ENCODE data around the gene CDC42BPA. TPM values are rescaled to one million over a fixed set of nuclear protein-coding genes. Genes with fewer than 3 reads are reported as not detected.

Gene CDC42BPA
- total and polyA plus RNA-seq, 2 of the 8 experiments (the other 6 are each of a cell fraction or from before 2014, with no cell fraction given), result 7.1 to 28.5 TPM

DNA sequence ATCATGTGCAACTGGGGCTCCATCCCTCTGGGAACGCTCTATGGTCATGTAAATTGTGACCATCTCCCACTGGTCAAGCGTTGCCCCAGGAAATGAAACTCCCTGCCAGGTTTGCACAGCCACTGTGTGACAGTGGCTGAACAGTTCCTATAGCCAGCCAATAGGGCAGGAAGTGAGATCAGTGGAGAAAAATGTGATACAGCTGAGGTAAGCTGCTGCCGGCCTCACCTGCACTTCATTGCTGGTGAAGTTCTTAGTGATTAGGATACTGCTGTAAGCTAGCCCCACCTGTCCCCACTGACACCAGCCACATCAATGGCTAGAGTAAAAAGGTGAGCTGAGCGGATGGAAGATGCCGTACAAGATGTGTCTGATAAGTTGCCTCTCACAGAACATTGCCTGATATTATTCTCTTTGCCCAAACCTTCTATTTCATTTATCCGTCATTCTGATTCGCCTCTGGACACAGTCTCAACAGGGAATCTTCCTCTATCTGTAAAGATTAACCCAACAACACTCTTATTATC lies 38.4 kb upstream of the CDC42BPA start (continued):
- TF ChIP-seq TAF7 (optimal IDR thresholded peaks at IDR 0.05; ENCODE audit: borderline replicate concordance, low read depth, low read length), result no peak
- no peak for TF ChIP-seq ZNF274 (IDR thresholded peaks at IDR 0.05; ENCODE audit: borderline replicate concordance, extremely low read depth, low read length)
- TF ChIP-seq, protein P1, sequence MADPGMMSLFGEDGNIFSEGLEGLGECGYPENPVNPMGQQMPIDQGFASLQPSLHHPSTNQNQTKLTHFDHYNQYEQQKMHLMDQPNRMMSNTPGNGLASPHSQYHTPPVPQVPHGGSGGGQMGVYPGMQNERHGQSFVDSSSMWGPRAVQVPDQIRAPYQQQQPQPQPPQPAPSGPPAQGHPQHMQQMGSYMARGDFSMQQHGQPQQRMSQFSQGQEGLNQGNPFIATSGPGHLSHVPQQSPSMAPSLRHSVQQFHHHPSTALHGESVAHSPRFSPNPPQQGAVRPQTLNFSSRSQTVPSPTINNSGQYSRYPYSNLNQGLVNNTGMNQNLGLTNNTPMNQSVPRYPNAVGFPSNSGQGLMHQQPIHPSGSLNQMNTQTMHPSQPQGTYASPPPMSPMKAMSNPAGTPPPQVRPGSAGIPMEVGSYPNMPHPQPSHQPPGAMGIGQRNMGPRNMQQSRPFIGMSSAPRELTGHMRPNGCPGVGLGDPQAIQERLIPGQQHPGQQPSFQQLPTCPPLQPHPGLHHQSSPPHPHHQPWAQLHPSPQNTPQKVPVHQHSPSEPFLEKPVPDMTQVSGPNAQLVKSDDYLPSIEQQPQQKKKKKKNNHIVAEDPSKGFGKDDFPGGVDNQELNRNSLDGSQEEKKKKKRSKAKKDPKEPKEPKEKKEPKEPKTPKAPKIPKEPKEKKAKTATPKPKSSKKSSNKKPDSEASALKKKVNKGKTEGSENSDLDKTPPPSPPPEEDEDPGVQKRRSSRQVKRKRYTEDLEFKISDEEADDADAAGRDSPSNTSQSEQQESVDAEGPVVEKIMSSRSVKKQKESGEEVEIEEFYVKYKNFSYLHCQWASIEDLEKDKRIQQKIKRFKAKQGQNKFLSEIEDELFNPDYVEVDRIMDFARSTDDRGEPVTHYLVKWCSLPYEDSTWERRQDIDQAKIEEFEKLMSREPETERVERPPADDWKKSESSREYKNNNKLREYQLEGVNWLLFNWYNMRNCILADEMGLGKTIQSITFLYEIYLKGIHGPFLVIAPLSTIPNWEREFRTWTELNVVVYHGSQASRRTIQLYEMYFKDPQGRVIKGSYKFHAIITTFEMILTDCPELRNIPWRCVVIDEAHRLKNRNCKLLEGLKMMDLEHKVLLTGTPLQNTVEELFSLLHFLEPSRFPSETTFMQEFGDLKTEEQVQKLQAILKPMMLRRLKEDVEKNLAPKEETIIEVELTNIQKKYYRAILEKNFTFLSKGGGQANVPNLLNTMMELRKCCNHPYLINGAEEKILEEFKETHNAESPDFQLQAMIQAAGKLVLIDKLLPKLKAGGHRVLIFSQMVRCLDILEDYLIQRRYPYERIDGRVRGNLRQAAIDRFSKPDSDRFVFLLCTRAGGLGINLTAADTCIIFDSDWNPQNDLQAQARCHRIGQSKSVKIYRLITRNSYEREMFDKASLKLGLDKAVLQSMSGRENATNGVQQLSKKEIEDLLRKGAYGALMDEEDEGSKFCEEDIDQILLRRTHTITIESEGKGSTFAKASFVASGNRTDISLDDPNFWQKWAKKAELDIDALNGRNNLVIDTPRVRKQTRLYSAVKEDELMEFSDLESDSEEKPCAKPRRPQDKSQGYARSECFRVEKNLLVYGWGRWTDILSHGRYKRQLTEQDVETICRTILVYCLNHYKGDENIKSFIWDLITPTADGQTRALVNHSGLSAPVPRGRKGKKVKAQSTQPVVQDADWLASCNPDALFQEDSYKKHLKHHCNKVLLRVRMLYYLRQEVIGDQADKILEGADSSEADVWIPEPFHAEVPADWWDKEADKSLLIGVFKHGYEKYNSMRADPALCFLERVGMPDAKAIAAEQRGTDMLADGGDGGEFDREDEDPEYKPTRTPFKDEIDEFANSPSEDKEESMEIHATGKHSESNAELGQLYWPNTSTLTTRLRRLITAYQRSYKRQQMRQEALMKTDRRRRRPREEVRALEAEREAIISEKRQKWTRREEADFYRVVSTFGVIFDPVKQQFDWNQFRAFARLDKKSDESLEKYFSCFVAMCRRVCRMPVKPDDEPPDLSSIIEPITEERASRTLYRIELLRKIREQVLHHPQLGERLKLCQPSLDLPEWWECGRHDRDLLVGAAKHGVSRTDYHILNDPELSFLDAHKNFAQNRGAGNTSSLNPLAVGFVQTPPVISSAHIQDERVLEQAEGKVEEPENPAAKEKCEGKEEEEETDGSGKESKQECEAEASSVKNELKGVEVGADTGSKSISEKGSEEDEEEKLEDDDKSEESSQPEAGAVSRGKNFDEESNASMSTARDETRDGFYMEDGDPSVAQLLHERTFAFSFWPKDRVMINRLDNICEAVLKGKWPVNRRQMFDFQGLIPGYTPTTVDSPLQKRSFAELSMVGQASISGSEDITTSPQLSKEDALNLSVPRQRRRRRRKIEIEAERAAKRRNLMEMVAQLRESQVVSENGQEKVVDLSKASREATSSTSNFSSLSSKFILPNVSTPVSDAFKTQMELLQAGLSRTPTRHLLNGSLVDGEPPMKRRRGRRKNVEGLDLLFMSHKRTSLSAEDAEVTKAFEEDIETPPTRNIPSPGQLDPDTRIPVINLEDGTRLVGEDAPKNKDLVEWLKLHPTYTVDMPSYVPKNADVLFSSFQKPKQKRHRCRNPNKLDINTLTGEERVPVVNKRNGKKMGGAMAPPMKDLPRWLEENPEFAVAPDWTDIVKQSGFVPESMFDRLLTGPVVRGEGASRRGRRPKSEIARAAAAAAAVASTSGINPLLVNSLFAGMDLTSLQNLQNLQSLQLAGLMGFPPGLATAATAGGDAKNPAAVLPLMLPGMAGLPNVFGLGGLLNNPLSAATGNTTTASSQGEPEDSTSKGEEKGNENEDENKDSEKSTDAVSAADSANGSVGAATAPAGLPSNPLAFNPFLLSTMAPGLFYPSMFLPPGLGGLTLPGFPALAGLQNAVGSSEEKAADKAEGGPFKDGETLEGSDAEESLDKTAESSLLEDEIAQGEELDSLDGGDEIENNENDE (IDR thresholded peaks at IDR 0.05; ENCODE audit: insufficient replicate concordance, low read length), result no peak
- TF ChIP-seq SIX5 (IDR thresholded peaks at IDR 0.05; ENCODE audit: low read depth, low read length), result no peak
- no peak for TF ChIP-seq RXRA (IDR thresholded peaks at IDR 0.05; ENCODE audit: insufficient read depth, low read depth, low read length)
- TF ChIP-seq POU5F1 (IDR thresholded peaks at IDR 0.05; ENCODE audit: low read depth, low read length), result no peak
- TF ChIP-seq KDM4A (IDR thresholded peaks at IDR 0.05; ENCODE audit: low read depth, low read length, severe bottlenecking), result peak; percentile 16
- TF ChIP-seq KDM1A (IDR thresholded peaks at IDR 0.05; ENCODE audit: borderline replicate concordance, low read length), result no peak
- TF ChIP-seq POLR2AphosphoS5 (IDR thresholded peaks at IDR 0.05; ENCODE audit: low read depth, low read length), result 0 out of 2 replicates have a peak, but pooled peaks have one; percentile 61
- TF ChIP-seq, protein P2, sequence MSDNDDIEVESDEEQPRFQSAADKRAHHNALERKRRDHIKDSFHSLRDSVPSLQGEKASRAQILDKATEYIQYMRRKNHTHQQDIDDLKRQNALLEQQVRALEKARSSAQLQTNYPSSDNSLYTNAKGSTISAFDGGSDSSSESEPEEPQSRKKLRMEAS (IDR thresholded peaks at IDR 0.05), result no peak
- no peak for TF ChIP-seq BACH1 (IDR thresholded peaks at IDR 0.05; ENCODE audit: low read length)
- 0 out of 2 replicates have a peak, but pooled peaks have one; percentile 33 for TF ChIP-seq SP1 (IDR thresholded peaks at IDR 0.05; ENCODE audit: low read depth, low read length)

All from H1 (cell line).